ENCODE data around the gene MINDY4. TPM values are rescaled to one million over a fixed set of nuclear protein-coding genes. Genes with fewer than 3 reads are reported as not detected.
A peak's percentile ranks its signal among the peaks of the same experiment; 100 is the strongest.

Gene MINDY4
- total and polyA plus RNA-seq, 2 donors = 1.5 to 1.7 TPM

- H3K4me3 ChIP-seq (ENCODE audit: low read length in 2 of 2) = no peak overlapping the region
- no peaks in the 10 kb centered on the region for H3K4me1 ChIP-seq (ENCODE audit: control insufficient read depth in 2 of 2, insufficient read depth in 2 of 2, low read length in 2 of 2)
- H3K27ac ChIP-seq (ENCODE audit: low read depth in 1 of 2, low read length in 1 of 2) = no peak overlapping the region
- no peaks in the 10 kb centered on the region for H3K27me3 ChIP-seq (ENCODE audit: control insufficient read depth in 2 of 2, insufficient read depth in 1 of 2, low read length in 1 of 2)
- 98% methylated on average over 7 of the region's 7 CpGs for WGBS
- H3K9me3 ChIP-seq (ENCODE audit: control insufficient read depth in 2 of 2, insufficient read depth in 1 of 2, low read length in 1 of 2) = no peaks in the 10 kb centered on the region
- no peak for DNase-seq (ENCODE audit: low read depth in 6 of 9, low spot score in 9 of 9)
- no peaks in the 10 kb centered on the region for H3K36me3 ChIP-seq (ENCODE audit: control insufficient read depth in 2 of 2, insufficient read depth in 2 of 2, low read length in 1 of 2)
Observed at GRCh38 chr7:30890226-30890625, 119.0 kb downstream of the MINDY4 start.

- H3K4me3 ChIP-seq (ENCODE audit: low read length in 2 of 2) = no peak overlapping the region
- no peak for DNase-seq (ENCODE audit: low read depth in 6 of 9, low spot score in 9 of 9)
- no peaks in the 10 kb centered on the region for H3K4me1 ChIP-seq (ENCODE audit: control insufficient read depth in 2 of 2, insufficient read depth in 2 of 2, low read length in 2 of 2)
- H3K9me3 ChIP-seq (ENCODE audit: control insufficient read depth in 2 of 2, insufficient read depth in 1 of 2, low read length in 1 of 2) = no peaks in the 10 kb centered on the region
- H3K27ac ChIP-seq (ENCODE audit: low read depth in 1 of 2, low read length in 1 of 2) = no peak overlapping the region
- 84% methylated on average over 6 of the region's 6 CpGs for WGBS
- no peaks in the 10 kb centered on the region for H3K36me3 ChIP-seq (ENCODE audit: control insufficient read depth in 2 of 2, insufficient read depth in 2 of 2, low read length in 1 of 2)
- H3K27me3 ChIP-seq (ENCODE audit: control insufficient read depth in 2 of 2, insufficient read depth in 1 of 2, low read length in 1 of 2) = no peaks in the 10 kb centered on the region
Observed at GRCh38 chr7:30893357-30893756, 122.1 kb downstream of the MINDY4 start.

GRCh38 chr7:30894009-30894408, 122.8 kb downstream of the MINDY4 start:
- DNase-seq (ENCODE audit: low read depth in 6 of 9, low spot score in 9 of 9) = no peak
- WGBS = 77% methylated on average over 1 of the region's 1 CpG
- H3K27ac ChIP-seq (ENCODE audit: low read depth in 1 of 2, low read length in 1 of 2) = peak overlapping the region in 1 of 2 donors; percentile 47
- no peaks in the 10 kb centered on the region for H3K27me3 ChIP-seq (ENCODE audit: control insufficient read depth in 2 of 2, insufficient read depth in 1 of 2, low read length in 1 of 2)
- no peaks in the 10 kb centered on the region for H3K4me1 ChIP-seq (ENCODE audit: control insufficient read depth in 2 of 2, insufficient read depth in 2 of 2, low read length in 2 of 2)
- no peaks in the 10 kb centered on the region for H3K36me3 ChIP-seq (ENCODE audit: control insufficient read depth in 2 of 2, insufficient read depth in 2 of 2, low read length in 1 of 2)
- no peaks in the 10 kb centered on the region for H3K9me3 ChIP-seq (ENCODE audit: control insufficient read depth in 2 of 2, insufficient read depth in 1 of 2, low read length in 1 of 2)
- H3K4me3 ChIP-seq (ENCODE audit: low read length in 2 of 2) = no peak overlapping the region

GRCh38 chr7:30894866-30895605, 123.8 kb downstream of the MINDY4 start:
- Histone ChIP-seq H3K27ac (ENCODE audit: low read depth in 1 of 2, low read length in 1 of 2) (no peak overlapping the region), H3K4me1 (ENCODE audit: control insufficient read depth in 2 of 2, insufficient read depth in 2 of 2, low read length in 2 of 2) (no peaks in the 10 kb centered on the region), H3K27me3 (ENCODE audit: control insufficient read depth in 2 of 2, insufficient read depth in 1 of 2, low read length in 1 of 2) (no peaks in the 10 kb centered on the region), H3K4me3 (ENCODE audit: low read length in 2 of 2) (no peak overlapping the region), H3K9me3 (ENCODE audit: control insufficient read depth in 2 of 2, insufficient read depth in 1 of 2, low read length in 1 of 2) (no peaks in the 10 kb centered on the region), H3K36me3 (ENCODE audit: control insufficient read depth in 2 of 2, insufficient read depth in 2 of 2, low read length in 1 of 2) (no peaks in the 10 kb centered on the region)
- DNase-seq (ENCODE audit: low read depth in 6 of 9, low spot score in 9 of 9) = no peak
- WGBS = 90% methylated on average over 14 of the region's 14 CpGs

- DNase-seq (ENCODE audit: low read depth in 6 of 9, low spot score in 9 of 9) = no peak
- 95% methylated on average over 9 of the region's 9 CpGs for WGBS
- H3K9me3 ChIP-seq (ENCODE audit: control insufficient read depth in 2 of 2, insufficient read depth in 1 of 2, low read length in 1 of 2) = no peaks in the 10 kb centered on the region
- no peak overlapping the region for H3K4me3 ChIP-seq (ENCODE audit: low read length in 2 of 2)
- H3K4me1 ChIP-seq (ENCODE audit: control insufficient read depth in 2 of 2, insufficient read depth in 2 of 2, low read length in 2 of 2) = no peaks in the 10 kb centered on the region
- H3K27ac ChIP-seq (ENCODE audit: low read depth in 1 of 2, low read length in 1 of 2) = no peak overlapping the region
- H3K36me3 ChIP-seq (ENCODE audit: control insufficient read depth in 2 of 2, insufficient read depth in 2 of 2, low read length in 1 of 2) = no peaks in the 10 kb centered on the region
- no peaks in the 10 kb centered on the region for H3K27me3 ChIP-seq (ENCODE audit: control insufficient read depth in 2 of 2, insufficient read depth in 1 of 2, low read length in 1 of 2)
Observed at GRCh38 chr7:30896036-30896435, 124.8 kb downstream of the MINDY4 start.

DNA sequence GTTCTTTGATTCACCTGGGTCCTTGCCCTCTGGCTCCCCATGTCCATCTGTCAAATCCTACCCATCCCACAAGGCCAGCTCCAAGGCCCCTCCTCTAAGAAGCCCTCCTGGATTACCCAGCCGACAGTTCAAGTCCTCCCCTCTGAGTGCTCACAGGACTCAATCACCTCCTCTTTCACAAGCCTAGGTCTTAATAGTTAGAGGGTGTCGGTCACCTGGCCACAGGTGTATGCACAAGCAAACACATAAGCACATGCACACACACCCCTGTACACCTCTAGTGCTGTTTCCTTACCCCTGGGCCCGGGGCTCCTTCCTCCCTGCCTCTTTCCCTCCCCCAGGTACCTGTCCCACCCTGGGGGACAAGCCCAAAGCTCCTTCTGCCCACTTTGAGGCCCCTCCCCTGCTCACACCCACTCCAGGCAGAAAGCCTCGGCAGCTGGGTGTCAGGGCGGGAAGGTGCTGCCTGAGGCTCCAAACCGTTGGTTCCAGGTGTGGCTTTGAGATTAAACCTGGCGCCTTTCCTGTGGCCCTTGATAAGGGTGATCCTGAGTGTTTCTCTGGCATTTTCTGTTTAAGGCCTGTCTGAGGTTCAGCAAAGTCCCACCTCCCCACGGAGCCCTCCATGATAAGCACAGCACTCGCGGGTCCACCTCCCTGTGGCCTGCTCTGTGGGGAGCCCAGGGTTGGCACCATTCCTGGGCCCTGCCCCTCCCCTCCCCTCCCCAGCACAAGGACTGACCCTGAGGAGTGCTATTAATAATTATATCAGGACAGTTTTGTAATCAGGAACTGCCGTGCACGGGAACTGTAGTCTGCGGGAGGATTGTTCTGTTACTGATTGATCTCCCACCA, 125.8 kb downstream of the MINDY4 start:
- 68% methylated on average over 13 of the region's 13 CpGs for WGBS
- Histone ChIP-seq H3K36me3 (ENCODE audit: control insufficient read depth in 2 of 2, insufficient read depth in 2 of 2, low read length in 1 of 2) (no peaks in the 10 kb centered on the region), H3K4me3 (ENCODE audit: low read length in 2 of 2) (no peak overlapping the region), H3K9me3 (ENCODE audit: control insufficient read depth in 2 of 2, insufficient read depth in 1 of 2, low read length in 1 of 2) (no peaks in the 10 kb centered on the region), H3K27me3 (ENCODE audit: control insufficient read depth in 2 of 2, insufficient read depth in 1 of 2, low read length in 1 of 2) (no peaks in the 10 kb centered on the region), H3K27ac (ENCODE audit: low read depth in 1 of 2, low read length in 1 of 2) (no peak overlapping the region), H3K4me1 (ENCODE audit: control insufficient read depth in 2 of 2, insufficient read depth in 2 of 2, low read length in 2 of 2) (no peaks in the 10 kb centered on the region)
- no peak for DNase-seq (ENCODE audit: low read depth in 6 of 9, low spot score in 9 of 9)

DNA sequence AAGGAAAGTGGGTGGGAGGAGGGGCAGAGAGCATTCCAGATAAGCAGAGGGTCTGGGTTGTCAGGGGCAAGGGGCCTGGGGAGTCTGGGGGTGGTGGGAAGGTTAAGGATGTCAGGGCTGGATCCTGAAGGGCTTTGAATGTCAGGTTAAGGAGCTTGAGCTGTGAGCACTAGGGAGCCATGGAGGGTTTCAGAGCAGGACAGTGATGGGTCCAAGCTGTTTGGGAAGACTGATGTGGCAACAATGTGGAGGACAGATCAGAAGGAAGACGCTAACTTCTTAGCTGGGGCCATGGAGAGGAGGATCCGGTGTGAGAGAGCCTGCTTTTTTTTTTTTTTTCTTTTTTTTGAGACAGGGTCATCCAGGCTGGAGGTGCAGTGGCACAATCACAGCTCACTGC, 126.6 kb downstream of the MINDY4 start:
- Histone ChIP-seq H3K27ac (ENCODE audit: low read depth in 1 of 2, low read length in 1 of 2) (no peak overlapping the region), H3K27me3 (ENCODE audit: control insufficient read depth in 2 of 2, insufficient read depth in 1 of 2, low read length in 1 of 2) (no peaks in the 10 kb centered on the region), H3K9me3 (ENCODE audit: control insufficient read depth in 2 of 2, insufficient read depth in 1 of 2, low read length in 1 of 2) (no peaks in the 10 kb centered on the region), H3K4me3 (ENCODE audit: low read length in 2 of 2) (no peak overlapping the region), H3K36me3 (ENCODE audit: control insufficient read depth in 2 of 2, insufficient read depth in 2 of 2, low read length in 1 of 2) (no peaks in the 10 kb centered on the region), H3K4me1 (ENCODE audit: control insufficient read depth in 2 of 2, insufficient read depth in 2 of 2, low read length in 2 of 2) (no peaks in the 10 kb centered on the region)
- 70% methylated on average over 2 of the region's 2 CpGs for WGBS
- DNase-seq (ENCODE audit: low read depth in 6 of 9, low spot score in 9 of 9) = no peak

GRCh38 chr7:30898411-30898810, 127.2 kb downstream of the MINDY4 start:
- no peak overlapping the region for H3K27ac ChIP-seq (ENCODE audit: low read depth in 1 of 2, low read length in 1 of 2)
- DNase-seq (ENCODE audit: low read depth in 6 of 9, low spot score in 9 of 9) = no peak
- no peaks in the 10 kb centered on the region for H3K4me1 ChIP-seq (ENCODE audit: control insufficient read depth in 2 of 2, insufficient read depth in 2 of 2, low read length in 2 of 2)
- no peaks in the 10 kb centered on the region for H3K27me3 ChIP-seq (ENCODE audit: control insufficient read depth in 2 of 2, insufficient read depth in 1 of 2, low read length in 1 of 2)
- 78% methylated on average over 12 of the region's 12 CpGs for WGBS
- H3K9me3 ChIP-seq (ENCODE audit: control insufficient read depth in 2 of 2, insufficient read depth in 1 of 2, low read length in 1 of 2) = no peaks in the 10 kb centered on the region
- no peak overlapping the region for H3K4me3 ChIP-seq (ENCODE audit: low read length in 2 of 2)
- H3K36me3 ChIP-seq (ENCODE audit: control insufficient read depth in 2 of 2, insufficient read depth in 2 of 2, low read length in 1 of 2) = no peaks in the 10 kb centered on the region

DNA sequence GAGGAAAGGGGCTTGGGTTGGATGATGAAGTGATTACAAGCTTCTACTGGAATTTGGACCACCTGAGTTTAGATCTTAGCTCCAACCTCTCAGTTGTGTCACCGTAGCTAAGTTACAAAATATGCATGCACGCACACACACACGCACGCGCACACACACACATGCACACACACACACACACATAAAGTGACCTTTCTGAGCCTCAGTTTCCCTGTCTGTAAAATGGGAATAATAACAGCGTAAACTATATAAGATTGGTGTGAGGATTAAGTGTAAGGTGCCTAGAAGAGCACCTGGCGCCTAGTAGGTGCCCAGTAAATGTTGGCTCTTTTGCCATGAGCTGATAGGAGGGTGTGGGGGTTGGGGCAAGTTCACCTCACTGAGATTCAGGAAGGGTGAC, 127.8 kb downstream of the MINDY4 start:
- H3K4me1 ChIP-seq (ENCODE audit: control insufficient read depth in 2 of 2, insufficient read depth in 2 of 2, low read length in 2 of 2) = no peaks in the 10 kb centered on the region
- no peaks in the 10 kb centered on the region for H3K9me3 ChIP-seq (ENCODE audit: control insufficient read depth in 2 of 2, insufficient read depth in 1 of 2, low read length in 1 of 2)
- no peaks in the 10 kb centered on the region for H3K36me3 ChIP-seq (ENCODE audit: control insufficient read depth in 2 of 2, insufficient read depth in 2 of 2, low read length in 1 of 2)
- DNase-seq (ENCODE audit: low read depth in 6 of 9, low spot score in 9 of 9) = no peak
- no peak overlapping the region for H3K27ac ChIP-seq (ENCODE audit: low read depth in 1 of 2, low read length in 1 of 2)
- 97% methylated on average over 7 of the region's 7 CpGs for WGBS
- H3K4me3 ChIP-seq (ENCODE audit: low read length in 2 of 2) = no peak overlapping the region
- no peaks in the 10 kb centered on the region for H3K27me3 ChIP-seq (ENCODE audit: control insufficient read depth in 2 of 2, insufficient read depth in 1 of 2, low read length in 1 of 2)
